D341Med (cell line): ENCODE measurements around the gene HPD.

Experiments used
- DNase-seq: peaks from one replicate; pipeline ENCODE4 v3.0.0; 2012; ENCODE audit warnings: low spot score

HPD gene

DNA sequence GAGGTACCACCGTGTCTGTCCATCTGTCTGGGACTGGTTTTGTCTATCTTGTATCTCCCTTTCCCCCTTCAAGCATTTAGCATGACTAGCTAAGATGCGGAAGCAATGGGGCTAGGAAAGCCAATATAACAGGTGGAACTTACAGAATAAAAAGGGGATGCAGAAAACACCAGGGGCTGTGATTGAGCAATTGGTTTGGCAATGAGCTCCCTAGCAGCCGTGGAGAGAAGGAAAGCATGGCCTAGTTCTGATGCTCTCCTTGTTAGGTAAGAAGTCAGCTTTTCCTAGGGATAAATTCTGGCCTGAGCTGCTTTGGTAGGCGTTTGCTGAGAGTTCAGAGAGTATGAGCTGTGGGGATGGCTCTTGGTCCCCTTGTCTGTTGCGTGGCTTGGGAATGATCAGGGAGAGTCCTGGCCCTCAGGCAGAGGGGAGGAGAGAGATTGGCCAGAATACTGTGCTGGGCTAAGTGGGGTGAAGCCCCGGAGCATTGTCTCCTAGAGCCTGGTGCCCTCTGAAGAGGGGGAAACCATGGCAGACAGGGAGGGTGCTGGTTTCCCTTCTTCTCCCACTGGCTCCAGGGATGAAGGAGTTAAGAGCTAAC lies 47.7 kb downstream of the HPD start:
- DNase-seq = no peak

DNA sequence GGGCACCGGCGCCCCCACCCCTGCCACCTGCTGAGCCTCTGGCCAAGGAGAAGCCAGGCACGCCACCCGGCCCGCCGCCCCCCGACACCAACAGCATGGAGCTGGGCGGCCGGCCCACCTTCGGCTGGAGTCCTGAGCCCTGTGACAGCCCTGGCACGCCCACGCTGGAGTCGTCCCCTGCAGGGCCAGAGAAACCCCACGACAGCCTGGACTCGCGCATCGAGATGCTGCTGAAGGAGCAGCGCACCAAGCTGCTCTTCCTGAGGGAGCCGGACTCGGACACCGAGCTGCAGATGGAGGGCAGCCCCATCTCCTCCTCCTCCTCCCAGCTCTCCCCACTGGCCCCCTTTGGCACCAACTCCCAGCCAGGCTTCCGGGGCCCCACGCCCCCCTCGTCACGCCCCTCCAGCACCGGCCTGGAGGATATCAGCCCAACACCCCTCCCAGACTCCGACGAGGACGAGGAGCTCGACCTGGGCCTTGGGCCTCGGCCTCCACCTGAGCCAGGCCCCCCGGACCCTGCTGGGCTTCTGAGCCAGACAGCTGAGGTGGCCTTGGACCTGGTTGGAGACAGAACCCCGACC lies 48.3 kb downstream of the HPD start:
- DNase-seq = no peak

DNA sequence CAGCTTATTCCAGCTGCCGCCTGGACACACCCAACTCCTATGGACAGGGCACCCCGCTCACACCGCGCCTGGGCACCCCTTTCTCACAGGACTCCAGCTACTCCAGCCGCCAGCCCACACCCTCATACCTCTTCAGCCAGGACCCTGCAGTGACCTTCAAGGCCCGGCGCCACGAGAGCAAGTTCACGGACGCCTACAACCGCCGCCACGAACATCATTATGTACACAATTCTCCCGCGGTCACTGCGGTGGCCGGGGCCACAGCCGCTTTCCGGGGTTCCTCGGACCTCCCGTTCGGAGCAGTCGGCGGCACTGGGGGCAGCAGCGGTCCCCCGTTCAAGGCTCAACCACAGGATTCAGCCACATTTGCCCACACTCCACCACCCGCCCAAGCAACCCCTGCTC lies 48.9 kb downstream of the HPD start:
- DNase-seq = no peak

DNA sequence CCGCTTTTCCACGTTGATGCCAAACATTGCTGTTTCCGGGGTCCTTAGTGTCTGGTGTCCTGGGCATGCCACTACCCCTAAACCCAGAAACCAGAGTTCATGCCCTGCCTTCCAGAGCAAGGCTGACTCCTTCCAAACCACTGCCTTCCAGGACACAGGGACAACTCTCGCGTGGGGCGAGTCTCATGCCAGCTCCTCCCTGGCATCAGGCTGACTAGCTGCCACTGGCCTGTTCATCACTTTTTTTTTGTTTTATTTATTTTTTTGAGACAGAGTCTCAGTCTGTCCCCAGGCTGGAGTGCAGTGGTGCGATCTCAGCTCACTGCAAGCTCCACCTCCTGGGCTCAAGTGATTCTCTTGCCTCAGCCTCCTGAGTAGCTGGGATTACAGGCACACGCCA lies 50.0 kb downstream of the HPD start:
- DNase-seq = no peak

DNA sequence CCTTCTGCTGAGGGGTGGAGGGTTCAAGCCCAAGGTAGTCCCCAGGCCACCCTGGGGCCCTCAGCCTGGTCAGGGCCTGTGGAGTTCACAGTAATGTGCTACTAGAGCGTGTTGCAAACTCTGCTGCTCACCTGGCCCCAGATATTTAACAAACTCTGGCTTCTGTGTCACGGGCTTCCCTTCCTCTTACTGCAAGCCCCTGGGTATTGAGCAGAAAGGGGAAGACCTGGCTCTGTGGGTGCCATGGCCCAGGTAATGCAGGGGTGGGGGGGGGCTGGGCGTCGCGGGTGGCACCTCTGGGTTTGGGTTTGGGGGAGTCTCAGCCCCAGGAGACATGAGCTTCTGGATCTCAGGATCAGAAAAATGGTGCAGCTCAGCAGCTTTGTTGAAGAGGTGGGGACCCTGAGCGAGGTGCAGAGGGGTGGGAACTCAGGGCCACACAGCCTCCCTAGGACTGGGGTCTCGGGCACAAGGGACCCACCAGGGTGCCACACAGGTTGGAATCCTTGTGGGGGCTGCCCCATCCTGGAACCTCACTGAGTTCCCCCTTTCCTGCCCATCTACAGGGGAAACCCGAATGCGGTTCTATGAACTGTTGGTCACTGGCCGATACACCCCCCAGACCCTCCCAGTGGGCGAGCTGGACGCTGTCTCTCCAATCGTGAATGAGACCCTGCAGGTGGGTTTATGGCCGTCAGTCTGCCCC lies 50.9 kb downstream of the HPD start:
- no peak for DNase-seq

DNA sequence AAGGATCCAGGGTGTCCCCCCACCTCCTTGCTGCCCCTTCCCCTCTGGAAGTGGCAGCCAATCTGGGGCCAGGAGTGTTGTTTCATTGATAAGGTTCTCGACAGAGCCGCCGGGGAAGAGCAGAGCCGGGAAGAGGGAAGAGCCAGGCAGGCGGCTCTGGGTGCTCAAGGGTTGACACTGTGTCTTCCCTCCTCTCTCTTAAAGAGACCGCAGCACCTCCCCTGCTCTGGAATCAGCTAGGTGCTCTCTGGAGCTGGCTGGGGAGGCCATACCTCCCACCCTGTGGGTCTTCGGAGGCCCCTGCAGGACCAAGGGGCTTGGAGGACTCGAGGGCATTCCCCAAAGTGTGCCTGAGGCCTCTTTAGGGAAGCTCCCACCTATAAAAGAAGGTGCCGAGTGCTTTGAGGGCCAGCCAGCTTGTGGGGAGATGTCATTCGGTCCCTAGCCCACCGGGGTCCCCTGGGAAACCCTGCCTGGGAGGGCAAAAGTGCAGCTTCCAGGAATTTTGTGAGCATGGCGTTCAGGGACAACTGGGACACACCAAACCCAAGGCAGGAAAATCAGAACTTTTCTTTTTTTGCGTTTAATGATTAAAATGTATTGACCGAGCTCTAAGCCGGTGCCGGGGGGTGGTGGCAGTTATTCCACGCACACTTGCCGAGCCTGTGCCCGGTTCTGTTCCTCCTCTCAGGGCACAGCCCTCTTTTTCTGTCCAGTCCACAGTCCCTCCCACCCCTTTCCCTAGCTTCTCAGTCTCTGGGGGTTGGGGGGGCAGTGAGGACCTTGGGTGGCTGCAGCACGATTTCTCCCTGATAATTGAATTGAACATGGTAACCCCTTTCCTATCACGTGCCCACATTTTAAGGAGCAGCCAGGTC lies 51.9 kb downstream of the HPD start:
- DNase-seq = peak; percentile 59

DNA sequence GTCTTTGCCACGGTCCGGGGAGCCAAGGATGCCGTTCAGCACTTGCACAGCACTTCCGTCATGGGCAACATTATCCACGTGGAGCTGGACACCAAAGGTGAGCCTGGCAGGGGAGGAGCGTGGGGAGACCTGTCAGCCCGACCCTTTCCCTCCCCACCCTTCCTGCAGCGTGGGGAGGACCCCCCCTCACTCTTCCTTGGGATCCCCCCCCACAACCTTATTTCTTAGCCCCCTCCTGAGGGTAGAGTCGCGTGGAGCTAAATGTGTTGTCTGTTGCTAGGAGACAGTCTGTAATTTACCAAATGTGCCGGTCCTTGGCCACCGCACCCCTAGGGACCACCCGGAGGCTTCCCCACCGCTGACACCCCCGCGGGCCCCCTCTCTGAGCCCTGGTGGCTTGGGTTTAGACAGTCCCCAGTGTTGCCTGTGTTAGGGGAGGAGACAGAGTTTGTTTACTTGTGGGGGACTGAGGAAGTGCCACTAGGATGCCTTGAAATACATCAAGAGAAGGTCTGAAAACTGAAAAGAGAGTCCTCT lies 52.6 kb downstream of the HPD start:
- no peak for DNase-seq

DNA sequence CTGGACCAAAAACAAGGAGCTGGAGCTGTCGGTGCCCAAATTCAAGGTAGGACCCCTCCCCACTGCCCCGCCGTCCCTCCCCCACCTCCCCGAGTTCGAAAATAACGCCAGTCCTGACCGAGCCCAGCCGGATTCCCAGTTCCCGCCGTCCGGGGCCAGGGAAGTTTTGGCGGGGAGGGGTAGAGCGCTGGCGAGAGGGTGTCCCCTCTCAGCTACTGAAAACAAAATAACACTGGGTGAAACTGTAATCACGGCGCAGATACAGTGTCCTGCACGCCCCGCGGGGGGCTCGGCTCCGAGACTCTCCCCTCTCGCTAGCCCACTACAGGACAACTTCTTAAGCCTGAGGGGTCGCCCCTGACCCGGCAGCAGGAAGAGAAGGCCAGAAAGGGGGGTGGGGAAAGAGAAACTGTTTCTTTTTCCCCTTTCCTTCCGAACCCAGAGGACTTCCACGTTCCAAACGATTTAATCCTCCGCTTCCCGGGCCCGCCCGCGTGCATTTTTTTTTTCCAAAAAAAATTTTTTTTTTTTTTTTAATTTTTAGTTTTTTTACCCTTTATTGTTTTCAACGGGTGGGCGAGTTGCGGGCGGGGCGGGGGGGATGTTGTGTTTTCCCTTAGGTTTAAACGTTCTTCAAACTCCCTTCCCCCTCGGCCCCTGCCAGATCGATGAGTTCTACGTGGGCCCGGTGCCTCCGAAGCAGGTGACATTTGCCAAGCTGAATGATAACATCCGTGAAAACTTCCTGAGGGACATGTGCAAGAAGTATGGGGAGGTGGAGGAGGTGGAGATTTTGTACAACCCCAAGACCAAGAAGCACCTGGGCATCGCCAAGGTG lies 53.3 kb downstream of the HPD start:
- no peak for DNase-seq

DNA sequence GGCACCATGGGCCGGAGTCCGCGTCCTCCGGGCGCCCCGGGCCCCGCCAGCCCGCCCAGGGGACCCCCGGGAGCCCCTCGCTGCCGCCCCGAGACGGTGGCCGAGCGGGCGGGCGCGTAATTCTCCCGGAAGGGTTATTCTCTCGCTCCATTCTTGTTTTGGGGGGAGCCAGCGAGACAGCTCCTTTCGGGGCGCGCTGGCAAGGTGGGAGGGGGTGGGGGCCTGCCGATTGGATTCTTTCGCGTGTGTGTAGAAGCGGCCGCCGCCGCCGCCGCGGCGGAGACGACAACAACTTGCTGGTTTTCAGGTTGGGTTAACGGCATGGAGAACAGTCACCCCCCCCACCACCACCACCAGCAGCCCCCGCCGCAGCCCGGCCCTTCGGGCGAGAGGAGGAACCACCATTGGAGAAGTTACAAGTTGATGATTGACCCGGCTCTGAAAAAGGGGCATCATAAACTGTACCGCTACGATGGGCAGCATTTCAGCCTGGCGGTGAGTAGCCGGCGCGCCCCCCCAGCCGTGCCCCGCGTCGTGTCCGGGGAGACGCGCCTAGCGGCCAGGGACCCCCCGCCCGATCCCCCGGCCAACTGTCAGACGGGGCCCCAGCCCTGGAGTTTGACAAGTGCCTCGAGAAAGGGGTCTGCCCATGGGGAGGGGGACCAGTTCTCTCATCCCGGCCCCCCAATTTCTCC lies 54.1 kb downstream of the HPD start:
- peak; percentile 48 for DNase-seq

DNA sequence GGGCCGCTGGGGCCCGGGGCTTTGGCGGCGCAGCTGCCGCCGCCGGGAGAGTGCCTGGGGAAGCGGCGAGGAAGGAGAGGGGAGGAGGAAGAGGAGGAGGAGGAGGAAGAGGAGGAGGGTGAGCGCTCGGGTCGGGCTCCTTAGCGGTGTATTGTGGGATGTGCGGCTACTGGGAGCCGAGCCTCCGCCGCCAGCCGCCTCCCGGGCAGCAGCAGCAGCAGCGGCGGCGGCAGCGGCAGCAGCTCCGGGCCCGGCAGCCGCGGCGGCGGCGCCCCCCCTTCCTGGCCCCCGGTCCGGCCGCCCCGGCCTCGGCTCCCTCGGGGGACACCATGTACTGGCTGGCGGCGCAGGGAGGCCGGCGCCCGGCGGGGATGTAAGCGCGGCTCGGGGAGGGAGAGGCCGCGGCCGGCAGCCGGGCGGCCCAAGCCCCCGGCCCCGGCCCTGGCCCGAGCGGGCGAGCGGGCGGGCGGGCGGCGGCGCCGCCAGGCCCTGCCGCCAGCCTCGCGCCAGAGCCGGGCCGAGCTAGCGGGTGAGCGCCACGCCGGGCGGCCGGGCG lies 54.7 kb downstream of the HPD start, which contains the start of gene SETD1B:
SETD1B (plus strand) TSS at position 149 of the 556 bp plus-strand sequence. CDS start 729 bp downstream, outside the sequence.
- DNase-seq = peak; percentile 66

DNA sequence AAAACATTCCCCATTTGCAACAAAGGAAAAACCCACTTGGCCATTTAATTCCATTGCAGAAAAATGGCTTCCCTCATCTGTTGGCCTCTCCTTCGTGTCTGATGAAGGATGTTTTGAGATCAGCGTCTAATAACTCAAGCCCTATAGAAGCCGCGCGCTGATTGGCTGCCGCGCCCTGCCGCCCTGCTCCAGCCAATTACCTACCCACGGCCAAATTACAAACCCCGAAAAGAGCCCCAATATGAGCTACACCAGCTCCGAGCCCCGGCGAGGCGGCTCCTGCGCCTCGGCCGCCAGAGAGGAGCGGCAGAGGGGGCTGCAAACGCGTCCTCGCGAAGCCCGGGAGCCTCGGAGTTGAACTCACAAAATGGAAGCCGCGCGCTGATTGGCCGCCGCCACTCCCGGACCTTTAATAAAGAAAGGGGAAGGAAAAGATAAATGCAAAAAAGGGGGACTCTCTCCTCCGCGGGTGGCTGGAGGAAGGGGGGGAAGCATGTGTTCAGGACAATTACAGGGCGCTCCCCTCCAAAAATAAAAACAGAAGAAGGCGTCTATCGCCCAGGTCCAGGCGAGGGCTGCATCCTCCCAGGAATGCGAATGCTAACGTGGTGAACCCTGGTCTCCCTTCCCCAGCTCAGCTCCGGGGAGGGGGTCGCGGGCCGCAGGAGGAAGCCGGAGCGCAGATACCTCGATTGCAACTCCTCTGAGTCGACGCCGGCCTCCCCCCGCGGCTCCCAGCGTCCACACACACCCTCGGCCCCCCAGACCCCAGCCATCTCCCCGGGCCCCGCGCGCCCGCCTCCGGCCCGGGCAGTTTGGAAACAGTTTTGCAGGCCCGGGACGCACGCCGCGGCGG lies 55.6 kb downstream of the HPD start:
- DNase-seq = peak; percentile 93

DNA sequence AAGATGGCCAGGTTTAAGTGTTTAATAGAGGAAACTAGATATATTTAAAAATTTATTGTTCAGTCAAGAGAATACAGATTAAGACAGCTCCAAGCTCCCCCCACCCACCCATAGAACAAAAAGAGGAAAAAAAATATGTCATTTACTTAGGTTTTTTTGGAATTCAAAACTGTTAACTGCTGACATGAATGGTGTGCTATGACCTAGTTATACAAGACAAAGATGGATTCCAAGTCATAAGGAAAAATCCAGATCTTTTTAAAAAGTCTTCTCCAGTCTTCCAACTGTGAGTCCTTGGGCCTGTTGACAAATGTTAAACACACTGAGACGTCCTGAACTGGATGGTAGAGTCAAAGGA lies 56.2 kb downstream of the HPD start:
- no peak for DNase-seq

DNA sequence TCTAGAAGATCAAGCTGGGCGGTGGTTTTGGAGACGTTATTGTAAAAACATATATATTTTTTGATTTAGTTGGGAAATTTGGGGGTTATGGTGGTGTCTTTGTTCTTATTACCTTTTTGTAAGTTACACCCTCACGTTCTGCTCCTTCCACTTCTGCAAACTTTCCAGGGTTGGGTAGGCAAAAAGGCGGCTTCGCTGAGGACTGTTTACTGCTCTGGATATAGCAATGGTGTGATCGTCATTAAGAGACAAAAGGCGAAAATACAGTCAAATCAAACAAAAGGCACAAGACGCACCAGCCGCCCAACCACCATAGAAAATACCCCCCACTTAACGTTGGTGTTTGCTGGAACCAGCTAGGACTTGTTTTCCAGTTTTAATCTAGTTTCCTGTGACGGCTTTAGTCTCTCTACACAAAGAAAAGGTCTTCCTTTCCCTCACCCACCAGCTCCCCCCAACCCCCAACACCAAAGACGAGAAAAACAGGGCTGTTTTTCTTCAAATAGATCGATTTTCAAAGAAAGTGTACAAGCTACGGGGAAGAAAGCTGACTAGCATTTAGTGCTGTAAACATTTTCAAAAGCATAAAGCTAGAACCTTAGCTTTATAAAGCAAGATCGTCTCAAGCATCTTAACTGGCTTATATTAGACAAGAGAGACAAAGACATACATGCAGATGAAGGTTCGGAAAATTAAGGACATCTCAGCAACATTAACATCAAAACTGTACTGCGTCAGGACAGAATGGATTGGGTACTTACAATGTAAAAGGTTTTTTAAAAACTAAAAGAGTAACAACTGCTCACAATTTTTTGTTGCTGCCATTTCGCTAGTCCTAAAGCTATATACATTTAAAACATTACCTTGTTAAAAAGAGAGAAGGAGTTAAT lies 56.8 kb downstream of the HPD start:
- DNase-seq = no peak

DNA sequence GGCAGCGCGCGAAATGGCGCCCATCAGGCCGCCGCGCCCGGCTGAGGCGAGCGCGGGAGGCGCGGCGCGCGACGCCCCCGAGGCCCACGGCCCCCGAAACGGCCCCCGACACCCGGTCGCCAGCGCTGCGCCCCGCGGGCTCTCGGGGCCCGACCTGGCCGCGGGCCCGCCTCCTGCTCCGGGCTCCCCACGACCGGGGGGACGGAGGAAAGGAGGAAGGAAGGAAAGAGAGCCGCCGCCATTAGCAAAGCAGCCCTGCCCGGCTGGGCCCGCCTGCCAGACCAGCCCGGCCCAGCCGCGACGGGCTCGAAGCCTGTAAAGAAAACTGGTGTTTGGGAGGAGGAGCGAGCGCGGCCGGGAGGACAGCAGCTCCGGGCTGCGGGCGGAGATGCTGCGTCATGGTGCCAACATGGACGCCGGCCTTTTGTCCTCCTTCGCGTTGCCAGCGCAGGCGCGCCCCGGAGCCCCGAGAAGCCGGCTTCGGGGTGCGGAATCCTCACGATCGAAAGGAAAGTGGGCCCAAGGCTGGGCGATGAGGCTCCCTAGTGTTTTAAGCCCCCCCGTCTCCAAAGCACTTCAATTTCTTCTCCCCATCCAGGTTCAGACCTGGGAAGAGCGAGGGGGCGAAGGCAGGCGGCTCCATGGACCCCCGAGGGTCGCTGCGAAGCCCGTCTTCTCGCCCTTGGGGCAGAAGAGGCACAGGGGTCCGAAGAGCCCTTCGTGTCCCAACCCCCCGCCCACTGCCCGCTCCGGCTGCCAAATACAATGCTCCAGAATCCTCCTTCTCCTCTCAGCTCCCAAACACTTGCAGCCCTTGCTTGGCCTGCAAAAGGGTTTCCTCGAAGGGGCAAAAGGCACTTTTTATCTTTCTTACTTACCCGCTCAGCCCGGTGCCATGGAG lies 57.7 kb downstream of the HPD start:
- peak; percentile 52 for DNase-seq

DNA sequence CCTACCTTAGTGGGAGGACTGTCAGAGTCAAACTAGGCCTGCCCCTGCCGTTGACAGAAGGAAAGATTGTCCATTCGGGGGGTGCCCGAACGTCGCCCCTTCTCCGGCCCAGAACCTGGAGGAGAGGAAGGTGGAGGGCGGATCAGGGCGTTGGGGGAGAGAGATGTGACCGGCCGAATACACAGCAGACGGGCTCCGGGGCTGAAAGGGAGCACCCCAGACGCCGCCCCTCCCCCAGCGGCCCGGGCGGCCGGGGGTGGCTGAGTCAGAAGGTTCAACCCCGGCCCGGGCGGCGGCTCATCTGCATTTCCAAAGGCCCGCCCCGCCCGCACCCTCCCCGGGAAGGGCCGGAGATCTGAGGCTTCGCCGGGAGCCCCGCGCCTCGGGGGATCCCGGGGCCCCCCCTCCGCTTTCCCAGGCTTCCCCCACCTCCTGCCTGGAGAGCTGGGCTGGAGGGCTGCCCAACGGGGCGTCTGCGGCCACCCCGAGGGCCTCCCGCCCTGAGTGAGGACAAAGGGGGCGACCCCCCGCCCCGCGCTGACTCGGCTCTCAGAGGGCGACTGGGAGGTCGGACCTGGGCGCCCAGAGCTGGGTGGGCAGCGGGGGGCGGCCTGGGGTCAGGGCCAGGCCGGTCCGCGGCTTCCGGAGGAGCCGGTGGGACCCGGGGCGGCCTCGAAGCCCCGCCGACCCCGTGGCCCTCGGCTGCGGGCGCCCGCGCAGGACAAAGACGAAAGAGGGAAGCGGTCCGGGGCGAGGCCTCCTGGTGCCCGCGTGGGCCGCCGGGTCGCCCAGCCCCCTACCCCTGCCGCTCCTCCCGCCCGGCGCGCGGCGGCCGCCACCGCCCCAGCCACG lies 58.6 kb downstream of the HPD start:
- peak; percentile 74 for DNase-seq

DNA sequence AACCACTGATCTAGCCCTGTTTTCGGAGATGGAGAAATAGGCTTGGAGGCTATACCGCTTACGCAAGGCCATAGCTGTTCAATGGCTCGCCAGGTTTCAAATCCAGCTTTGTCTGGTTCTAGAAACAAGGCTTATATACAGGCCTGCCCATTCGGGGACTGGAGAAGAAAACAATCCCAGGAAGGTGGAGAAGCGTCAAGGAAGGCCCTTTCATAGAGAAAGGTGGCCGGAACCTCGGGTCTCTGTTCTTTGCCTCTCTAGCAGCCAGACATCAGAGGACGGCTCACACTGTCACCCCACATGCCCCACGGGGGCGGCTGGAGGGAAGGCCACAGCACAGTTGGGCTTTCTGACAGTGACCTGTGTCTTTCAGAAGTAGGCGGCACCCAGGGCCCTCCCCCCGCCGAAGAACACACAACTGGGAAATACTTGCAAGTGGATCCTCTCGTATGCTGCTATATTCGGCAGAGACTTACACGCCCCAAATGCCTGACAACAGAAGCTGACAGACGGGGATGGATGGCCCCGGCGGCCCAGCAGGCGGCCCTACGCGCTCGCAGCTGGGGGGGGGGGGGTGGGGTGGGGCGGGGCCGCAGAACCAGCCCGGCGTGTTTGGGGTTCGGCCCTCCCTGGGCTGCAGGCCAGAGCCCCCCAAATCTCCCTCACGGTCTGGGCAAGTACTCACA lies 59.4 kb downstream of the HPD start:
- peak; percentile 78 for DNase-seq
